ENCODE data around the gene BABAM2.

Gene BABAM2

DNA sequence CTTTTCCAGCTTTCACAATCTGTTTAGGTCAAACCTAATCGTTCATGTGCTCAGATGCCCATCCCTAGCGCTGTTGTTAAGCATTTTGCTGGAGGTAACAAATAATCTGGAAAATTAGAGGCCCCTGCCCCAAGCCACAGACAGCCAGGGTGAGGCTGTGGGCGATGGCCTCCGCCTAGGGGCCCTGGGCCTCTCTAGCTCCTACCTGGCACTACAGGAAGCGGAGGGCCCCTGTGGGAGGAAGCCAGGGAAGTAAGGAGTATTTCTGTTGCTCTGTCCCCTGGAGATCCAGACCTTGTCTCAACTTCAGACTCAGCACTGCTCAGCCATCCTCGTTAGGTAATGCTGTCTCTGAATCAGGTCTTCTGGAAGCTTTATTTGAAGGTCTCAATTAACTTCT lies 489.7 kb downstream of the BABAM2 start:
- DNase-seq (ENCODE audit: low read depth): no peak

DNA sequence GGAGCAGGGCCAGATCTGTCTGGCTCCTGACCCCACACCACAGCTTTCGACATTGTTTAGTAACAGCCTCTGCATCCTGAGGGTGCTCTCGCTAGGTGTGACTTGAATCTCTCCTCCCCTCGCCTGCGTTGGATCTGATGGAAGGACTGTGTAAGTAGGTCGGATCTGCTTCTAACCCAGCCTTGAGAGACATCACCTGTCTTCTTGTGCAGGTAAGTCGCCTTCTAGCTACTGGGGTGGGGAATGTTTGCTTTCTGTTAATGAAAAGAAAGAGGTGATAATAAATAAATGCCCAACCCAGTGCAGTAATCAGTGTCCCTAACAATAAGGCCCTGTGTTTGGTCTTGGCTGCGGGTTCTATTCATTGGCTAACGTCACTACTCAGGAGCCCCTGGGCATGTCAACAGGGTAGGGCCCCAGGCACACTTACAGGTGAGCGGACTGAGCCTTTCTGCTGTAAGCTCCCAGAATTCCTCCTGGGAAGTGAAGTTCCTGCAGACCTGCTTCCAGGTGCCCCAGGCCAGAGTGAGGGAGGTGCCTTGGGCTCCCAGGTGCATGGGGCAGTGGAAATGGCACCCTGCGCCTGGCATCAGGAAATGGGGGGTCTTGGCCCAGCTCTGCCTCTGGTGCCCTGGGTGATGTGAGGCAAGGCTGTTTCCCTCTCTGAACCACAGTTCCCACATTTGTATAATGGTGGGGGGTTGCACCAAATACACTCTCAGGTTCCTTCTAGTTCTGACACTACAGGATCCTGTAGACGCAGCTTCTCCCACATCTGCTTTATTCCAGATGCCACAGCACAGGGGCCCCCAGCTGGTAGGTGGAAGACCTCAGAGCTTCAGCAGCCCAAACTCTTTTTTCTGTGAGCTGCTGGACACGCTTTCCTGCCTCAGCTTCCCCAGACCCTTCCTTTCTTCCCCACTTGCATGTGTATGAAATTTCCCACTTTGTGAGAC lies 491.0 kb downstream of the BABAM2 start:
- no peak for DNase-seq (ENCODE audit: low read depth)

DNA sequence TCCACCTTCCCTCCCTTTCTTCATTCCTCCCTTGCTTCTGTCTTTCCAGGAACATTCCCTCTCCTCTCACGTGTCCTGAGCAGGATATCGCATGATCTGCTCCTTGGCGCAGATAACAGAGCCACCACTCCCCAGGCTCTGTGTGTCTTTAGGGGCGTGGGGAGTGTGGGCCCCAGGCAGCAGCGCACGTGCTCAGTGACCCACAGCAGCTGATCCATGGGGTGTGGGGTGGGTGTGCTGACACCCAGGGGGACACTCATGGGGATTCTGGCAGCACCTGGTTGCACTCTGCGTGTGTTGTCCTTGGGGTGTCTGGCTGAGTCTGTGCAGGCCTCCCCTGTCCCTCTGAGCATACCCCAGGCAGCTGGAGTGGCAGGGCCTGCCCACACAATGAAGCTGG lies 492.2 kb downstream of the BABAM2 start:
- no peak for DNase-seq (ENCODE audit: low read depth)

DNA sequence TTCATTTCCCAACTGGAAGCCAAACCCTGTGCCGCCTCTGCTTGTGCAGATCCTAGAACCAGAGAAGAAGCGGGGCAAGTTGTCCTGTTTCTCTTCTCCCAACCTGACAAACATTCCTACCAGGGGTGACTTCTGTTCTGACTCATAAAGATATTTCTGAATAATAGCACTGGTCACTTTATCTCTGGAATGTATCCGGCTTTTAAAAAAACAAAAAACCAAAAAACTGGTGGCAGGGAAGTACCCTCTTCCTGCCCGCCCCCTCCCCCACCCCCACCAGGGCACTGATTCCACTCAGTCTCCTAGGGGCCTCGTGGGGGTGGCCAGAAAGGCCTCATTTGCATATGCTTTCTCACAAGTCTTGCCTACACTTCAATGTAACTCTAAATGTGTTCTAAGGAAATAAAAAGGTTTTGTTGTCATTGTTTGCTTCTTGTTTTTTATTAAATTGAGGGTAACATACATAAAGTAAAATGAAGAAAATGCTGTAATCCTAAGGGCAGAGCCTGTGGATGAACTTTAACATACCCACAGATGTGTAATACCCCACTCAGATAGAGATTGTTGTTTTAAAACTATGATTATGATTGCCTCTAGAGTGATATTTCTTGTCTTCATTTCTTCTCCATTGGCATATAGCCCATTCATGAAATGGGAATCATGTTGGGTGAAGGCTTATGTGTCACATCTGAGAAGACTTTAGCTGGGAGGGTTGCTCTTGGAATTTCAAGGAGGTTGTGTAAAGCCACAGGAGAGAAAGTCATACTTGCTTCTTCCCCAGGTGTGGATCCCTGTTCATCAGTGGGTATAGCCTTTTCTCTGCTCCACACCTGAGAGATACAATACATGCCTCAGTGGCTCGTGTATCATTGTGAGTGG lies 496.8 kb downstream of the BABAM2 start:
- DNase-seq (ENCODE audit: low read depth): no peak

Measured in stimulated activated CD8-positive, alpha-beta memory T cell treated with anti-CD3 and anti-CD28 coated beads, Interleukin-12 subunit alpha, Interleukin-12 subunit beta, amount 100 ng/mL, for 4 hours (primary cell).